ENCODE results near the gene MUSTN1.

The MUSTN1 gene

GRCh38 chr3:52852419-52852818 is 17.6 kb upstream of the MUSTN1 start:
- no peak for DNase-seq (ENCODE audit: low read depth)

DNA sequence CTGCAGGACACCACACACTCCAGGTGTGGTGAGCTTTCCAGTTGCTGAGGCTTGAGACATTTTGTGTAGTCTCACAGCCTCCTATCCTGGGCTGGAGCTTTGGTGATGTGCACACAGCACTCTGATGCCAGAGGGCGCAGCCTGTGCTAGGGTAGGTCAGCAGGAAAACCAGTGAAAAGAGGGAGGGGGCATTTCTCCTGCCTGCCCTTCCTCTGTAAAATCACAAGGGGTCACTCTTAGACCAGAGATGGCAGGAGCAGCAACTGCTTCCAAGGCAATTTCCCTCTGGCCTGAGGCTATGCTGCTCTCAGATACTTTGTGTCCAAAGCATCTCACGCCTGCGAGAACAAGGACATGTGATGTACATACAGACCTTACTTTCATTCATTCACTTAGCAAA is 16.5 kb upstream of the MUSTN1 start:
- DNase-seq (ENCODE audit: low read depth) = no peak

DNA sequence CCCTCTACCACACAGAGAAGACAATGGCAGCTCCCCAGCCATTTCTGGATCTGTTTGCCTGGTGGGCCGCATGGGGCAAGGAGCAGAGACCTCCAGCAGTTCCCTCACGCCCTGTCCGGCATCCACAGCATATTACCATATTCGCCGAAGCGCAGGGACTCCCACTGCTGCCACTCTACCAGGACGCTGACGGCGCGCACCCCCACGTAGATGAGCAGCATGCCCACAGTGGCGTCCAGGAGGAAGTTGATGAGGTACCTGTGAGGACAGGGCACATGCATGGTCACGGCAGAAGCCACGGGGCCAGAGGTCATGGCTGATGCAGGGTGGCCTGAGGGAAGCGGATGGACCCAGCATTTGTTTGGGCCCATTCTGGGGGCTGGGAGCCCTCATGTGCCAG is 14.8 kb upstream of the MUSTN1 start:
- no peak for DNase-seq (ENCODE audit: low read depth)

DNA sequence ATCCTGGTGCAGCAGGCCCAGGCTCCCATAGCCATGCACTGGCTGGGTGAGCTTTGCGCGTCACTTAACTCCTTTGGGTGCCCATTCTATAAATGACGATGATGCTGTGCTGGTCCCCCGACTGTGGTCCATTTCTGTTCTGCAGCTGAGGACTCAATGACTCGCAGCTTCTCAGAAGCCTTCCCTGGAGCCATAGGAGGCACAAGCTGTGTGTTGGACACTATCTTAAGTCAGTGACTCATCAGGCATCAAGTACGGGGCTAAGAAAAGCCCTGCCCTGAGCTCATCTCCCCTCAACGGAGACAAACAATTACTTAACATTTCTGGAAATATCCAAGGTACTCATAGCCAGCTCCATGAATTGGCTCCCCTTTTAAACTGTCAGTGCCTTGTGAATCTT is 13.8 kb upstream of the MUSTN1 start:
- DNase-seq (ENCODE audit: low read depth) = peak; percentile 57

DNA sequence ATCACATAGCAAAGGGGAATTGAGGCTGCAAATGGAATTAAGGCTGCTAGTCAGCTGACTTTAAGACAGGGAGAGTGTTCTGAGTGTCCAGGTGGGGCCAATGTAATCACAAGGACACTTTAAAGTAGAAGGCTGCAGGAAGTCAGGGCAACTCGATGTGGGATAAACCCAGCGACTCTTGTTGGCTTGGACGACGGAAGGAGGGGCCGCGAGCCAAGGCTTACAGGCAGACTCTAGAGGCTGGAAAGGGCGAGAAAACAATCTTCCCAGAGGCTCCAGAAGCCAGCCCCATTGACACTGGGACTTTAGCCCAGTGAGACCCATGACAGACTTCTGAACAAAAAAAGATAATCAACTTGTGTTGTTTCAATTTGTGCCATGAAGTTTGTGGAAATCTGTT is 12.9 kb upstream of the MUSTN1 start:
- DNase-seq (ENCODE audit: low read depth) = no peak

- no peak for DNase-seq (ENCODE audit: low read depth)
Measured at GRCh38 chr3:52847241-52847640, 12.4 kb upstream of the MUSTN1 start.

- no peak for DNase-seq (ENCODE audit: low read depth)
Measured at GRCh38 chr3:52846432-52846965, 11.7 kb upstream of the MUSTN1 start.

- DNase-seq (ENCODE audit: low read depth) = no peak
Measured at GRCh38 chr3:52845691-52846431, 11.0 kb upstream of the MUSTN1 start.

- DNase-seq (ENCODE audit: low read depth) = peak; percentile 69
Measured at GRCh38 chr3:52845157-52845556, 10.3 kb upstream of the MUSTN1 start.

DNA sequence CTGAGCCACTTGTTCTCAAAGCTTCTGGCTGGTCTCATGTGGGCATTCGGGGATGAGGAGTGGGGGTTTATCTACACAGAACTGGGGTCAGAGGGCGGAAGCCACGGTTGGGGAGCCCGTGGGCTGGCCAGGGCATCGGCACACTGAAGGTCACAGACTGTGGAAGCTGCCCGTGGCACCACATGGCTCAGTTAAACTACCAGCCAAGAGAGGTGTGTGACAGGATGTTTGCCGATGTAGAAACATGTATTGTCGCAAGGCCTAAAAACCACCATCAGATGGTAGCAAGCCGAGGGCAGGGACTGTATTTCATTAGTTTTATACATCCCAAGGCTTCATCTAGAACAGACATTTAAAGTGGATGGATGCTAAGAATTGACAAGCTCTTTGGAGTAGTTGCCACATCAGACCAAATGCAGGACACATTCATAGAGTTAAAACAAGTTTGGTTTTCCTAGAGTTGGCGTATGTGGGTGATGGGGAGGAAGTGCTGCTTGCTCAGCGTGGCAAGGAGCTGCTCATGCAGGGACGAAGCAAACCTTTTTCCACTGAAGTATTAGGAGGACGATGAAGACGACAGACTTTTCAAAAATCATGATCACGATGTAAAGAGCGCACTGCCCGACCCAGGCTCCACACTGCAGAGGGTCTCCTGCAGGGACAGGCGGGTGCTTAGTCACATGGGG is 9.6 kb upstream of the MUSTN1 start:
- no peak for DNase-seq (ENCODE audit: low read depth)

DNA sequence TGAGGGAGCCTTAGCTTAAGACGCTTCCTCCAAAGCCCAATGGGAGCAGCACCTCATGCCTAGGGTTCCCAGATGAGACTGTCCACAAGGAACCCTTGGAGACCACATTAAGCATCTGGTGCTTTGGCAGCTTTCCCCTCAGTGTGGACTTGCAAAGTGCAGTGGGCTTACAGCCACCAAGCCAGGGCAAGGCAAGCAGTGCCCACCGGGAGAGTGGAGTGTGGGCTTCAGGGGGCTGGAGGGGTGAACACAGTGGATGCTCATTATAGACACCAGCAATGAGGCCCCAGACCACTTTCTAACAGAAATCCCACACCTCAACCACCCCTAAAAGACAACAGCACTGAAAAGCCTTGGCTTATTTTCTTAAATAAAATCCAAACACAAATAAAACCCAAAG is 9.1 kb upstream of the MUSTN1 start:
- DNase-seq (ENCODE audit: low read depth) = no peak

- DNase-seq (ENCODE audit: low read depth) = no peak
Measured at GRCh38 chr3:52843108-52843865, 8.5 kb upstream of the MUSTN1 start.

DNA sequence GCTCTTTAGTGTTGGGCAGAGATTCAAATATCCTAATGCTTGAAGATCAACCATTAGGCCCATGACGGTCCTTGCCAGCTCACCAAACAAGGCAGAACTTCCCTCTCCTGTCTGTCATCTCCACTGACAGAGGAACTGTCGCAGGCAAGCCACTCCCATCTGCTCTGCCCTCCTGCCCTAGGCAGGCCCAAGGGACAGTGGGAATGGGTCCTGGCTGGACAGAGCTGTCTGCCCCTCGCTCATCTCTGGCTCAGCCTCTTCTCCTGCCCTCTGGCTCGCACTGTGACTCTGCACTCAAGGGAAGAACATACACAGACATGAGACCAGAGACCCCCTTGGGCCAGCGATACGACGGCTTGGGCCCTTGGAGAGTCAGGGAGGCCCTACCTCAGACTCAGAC is 7.6 kb upstream of the MUSTN1 start:
- DNase-seq (ENCODE audit: low read depth) = no peak

DNA sequence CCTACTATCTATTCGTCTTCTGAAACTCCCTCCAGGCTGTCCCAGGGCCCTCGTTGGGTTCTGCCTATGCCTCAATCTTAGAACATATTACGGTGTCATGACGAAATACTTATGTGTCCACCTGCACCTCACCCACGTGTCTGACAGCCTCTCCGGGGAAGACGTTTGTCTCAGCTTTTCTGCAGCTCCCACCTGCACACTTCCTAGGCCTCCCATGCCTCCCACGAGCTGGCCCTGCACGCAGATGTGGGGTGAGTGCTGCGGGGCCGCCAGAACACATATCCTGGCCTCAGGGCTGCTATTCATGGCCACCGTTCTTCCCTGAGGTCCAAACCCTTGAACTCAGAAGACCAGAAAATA is 7.1 kb upstream of the MUSTN1 start:
- DNase-seq (ENCODE audit: low read depth) = no peak

DNA sequence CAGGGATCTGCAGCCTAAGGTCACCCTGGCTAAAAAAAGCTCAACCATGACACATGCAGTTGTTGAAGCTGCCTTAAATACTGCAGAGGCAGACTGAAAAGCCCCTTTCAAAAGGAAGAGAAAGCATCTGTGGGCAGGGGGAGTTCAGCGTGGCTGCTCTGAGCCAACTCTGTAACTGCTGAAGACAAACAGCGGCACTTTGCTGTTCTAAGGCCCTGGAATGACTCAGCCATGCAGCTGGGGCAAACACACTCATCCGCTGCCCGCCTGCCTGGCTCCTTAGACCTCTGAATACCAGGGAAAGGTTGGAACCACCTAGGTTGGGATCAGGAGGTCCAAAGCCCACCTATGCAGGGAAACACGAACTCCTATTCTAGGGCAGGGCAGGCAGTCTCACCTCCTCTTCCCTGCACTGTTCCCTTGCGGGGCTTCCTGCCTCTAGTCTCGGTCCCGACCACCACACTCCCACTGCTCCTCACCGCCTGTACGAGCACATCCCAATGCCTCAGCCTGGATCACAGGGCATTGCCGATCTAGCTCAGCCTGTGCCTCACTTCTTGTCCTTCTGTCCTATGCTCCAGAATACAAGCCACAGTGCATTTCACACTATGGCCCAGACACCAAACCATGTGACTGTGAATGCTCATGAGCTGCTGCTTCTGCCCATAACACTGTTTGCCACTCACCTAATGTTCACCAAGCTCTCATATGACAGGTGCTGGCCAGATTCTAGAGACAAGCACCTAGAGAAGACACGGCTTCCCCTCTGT is 6.6 kb upstream of the MUSTN1 start:
- DNase-seq (ENCODE audit: low read depth) = no peak

- DNase-seq (ENCODE audit: low read depth) = no peak
Measured at GRCh38 chr3:52839892-52840545, 5.2 kb upstream of the MUSTN1 start.

- DNase-seq (ENCODE audit: low read depth) = no peak
Measured at GRCh38 chr3:52839268-52839575, 4.4 kb upstream of the MUSTN1 start.

- no peak for DNase-seq (ENCODE audit: low read depth)
Measured at GRCh38 chr3:52838561-52839267, 3.9 kb upstream of the MUSTN1 start.

DNA sequence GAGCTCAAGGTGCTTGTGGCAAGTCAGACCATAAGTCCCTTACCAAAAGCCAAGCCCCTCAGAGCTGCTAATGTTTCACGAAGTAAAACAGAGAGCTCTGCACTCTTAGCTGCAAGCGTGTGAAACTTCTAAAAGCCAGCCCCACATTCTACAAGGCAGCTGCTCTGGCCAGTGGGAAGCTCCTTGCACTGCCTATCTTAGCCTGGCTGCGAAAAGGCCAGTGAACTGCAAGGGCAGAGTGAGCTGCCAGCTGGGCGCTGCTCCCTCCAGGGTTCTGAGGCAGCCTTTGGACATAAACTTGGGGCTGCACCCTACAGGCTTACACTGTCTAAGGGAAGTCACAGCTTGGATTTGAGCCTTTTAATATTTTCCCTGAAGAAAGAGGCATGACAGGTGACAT is 2.2 kb upstream of the MUSTN1 start:
- DNase-seq (ENCODE audit: low read depth) = no peak

GRCh38 chr3:52836471-52836845 is 1.6 kb upstream of the MUSTN1 start:
- DNase-seq (ENCODE audit: low read depth) = no peak

DNA sequence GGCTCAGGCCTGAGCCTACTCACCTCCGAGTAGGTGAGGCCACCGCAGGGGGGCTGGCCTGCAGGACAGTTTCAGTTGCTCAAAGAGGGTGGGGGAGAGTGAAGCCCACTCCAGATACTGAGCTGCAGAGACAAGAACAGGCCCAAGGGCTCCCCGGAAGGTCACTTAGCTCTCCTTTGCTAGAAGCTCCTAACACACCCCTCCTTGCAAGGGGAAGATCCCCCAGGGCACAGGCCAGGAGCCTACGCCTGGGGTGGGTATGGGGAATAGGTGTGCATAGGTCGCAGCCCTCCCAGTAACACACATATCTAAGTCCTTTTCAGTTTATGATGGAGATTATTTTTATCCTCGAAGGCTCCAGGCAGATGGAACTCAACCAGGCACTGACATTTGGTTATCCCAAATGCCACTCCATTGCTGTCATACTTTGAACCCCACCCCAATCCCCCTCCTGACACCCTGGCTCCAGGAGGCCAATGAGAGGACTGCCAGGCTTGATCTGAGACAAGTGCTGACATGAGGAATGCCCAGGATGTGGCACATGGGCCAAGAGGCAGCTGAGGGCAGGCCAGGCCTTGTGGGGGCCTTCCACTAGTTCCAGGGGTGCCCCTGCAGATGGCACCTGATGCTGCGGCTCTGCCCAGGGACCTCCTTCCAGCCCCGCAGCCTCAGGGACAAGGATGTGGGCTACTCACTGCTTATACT is 1.1 kb upstream of the MUSTN1 start:
- DNase-seq (ENCODE audit: low read depth) = no peak
